Kidney glomerular epithelial cell (primary cell): ENCODE results near the gene NCOA6.
"Not testable (repeated sequence)": the region's sequence is repeated elsewhere in the genome, so short reads cannot be mapped to it uniquely, and the experiment has no call there.

ENCODE experiments used
- DNase-seq: peaks from one replicate; lab custom pipeline; 2025; lab: John Stamatoyannopoulos, UW

Gene NCOA6

DNA sequence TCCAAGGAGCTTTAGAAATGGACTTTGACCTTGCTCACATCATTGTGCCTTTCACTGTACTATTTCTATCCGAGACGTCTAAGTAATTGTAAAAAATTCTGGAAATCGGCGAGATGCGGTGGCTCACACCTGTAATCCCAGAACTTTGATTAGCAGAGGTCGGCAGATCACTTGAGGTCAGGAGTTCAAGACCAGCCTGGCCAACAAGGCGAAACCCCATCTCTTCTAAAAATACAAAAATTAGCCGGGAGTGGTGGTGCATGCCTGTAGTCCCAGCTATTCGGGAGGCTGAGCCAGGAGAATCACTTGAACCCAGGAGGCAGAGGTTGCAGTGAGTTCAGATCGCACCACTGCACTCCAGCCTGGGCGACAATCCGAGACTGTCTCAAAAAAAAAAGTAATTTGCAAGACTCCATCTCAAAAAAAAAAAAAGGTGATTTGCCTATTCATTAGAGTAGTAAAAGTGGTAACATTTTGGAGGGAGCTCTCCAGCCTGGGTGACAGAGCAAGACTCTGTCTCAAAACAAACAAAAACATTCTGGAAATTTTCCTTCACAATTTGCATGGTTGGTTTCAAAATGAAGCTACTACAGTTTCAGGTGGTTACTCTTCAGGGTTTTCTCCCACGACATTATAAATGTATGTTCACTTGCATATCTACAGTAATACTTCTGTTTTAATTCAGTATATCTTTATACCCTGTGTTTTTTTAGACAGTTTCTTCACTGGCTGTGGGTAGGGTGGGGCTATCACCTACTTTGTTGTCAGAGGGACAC is 106.0 kb downstream of the NCOA6 start:
- not testable (repeated sequence) for DNase-seq

DNA sequence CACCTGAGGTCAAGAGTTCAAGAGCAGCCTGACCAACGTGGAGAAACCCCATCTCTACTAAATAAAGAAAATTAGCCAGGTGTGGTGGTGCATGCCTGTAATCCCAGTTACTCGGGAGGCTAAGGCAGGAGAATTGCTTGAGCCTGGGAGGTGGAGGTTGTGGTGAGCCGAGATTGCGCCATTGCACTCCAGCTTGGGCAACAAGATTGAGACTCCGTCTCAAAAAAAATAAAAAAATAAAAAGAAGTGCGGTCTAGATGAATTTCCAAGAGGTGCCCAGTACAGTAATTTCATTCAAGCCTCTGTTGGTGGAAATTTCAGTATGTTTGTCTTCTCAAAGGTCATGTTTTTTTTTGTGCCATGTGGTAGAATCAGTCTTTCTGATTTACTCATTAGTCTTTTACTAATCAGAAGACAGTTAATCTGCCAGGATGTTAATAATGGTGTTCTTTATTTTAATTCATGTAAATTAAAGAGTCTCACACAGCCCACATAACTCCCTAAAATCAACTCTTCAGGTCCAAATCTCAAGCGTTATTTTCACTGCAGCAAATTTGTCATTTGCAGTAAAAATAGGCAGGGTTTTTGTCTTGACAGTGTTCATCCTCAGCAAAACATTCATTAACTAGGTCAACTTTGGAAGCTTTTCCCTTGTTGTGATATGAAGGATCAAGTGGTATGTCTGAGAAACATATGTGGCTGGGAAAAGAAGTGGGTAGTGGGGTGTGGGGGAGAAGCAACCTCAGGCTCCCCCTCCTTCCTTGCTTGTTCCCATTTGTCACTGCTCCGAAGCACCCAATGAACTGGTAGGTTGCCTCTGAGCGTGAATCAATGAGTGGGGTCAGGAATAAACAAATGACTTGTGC is 108.0 kb downstream of the NCOA6 start:
- DNase-seq: no peak

DNA sequence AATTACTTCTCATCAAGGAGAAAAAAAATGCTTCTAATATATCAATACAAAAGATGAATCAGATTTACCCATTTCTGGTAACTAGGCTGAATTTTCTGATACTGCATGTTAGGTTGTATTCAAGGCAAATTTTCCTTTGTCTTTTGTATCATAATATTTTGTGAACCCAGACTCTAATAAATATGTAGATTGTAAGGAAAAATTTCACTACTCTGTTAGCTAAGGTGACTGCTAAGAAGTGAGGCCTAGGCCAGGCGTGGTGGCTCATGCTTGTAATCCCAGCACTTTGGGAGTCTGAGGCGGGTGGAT is 108.6 kb downstream of the NCOA6 start:
- DNase-seq: no peak

DNA sequence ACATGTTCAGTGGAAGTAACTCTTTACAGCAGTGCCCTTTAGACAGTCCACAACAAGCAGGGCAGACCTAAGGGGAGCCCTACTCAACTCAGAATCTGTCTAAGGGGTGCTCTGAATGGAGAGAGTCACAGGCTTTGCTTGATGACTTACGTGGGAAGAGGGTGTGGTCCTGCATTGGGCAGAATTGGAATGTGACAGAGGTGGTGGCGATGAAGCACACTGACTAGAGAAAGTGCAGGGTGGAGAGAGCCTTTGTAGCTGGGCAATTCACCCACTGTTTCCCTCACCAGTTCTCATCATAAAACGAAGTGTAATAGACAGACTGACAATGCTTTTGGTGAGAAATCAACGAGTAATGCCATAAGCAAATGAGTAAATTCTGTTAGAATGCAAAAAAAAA is 110.1 kb downstream of the NCOA6 start:
- no peak for DNase-seq

DNA sequence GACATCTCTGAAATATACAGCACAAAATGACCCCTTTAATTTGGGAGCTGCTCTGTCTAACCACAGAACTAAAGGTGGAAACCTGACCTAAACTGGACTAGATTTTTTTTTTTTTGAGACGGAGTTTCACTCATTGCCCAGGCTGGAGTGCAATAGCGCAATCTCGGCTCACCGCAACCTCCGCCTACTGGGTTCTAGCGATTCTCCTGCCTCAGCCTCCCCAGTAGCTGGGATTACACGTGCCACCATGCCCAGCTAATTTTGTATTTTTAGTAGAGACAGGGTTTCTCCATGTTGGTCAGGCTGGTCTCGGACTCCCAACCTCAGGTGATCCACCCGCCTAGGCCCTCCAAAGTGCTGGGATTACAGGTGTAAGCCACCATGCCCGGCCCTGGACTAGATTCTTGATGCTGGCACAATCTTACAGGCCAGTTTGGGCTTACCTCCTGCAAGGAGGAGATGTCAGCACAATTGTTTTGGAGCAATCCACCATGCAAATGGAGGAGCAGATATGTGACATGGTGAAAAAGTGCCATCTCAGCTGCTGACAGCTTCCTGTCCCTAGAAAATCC is 111.4 kb downstream of the NCOA6 start:
- DNase-seq: not testable (repeated sequence)

DNA sequence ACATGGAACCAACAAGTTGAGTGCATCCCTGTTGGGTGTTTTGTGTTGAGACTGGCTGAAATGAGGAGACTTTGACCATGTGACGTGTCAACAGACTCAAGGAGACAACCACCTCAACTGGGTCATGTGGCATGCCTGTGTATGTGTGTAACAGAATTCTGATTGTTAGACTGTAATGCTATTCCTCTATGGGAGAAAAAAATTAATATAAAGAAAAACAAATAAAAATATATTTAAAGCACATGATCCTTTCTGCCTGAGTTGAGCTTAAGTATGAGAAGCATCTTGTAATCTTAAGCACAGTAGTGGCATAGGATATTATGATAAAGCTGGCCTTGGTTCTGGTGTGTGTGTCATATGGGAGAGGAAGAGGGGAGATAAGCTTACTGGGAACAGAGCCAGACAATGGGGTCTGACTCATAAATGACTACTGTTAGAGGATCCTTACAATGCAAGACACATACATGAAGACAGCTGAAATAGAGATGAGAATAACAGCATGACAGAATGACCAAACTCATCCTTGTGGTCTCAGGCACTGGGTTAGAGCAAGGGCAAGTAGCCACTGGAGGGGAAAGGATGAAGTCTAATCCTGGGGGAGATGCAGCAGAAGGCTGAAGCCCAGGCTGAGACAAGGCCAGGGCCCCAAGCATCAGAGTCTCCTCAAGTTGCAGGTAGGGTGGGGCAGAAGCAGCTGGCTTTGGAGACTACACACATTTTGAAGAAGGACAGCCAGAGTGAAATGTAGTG is 112.1 kb downstream of the NCOA6 start:
- DNase-seq: peak; percentile 97

DNA sequence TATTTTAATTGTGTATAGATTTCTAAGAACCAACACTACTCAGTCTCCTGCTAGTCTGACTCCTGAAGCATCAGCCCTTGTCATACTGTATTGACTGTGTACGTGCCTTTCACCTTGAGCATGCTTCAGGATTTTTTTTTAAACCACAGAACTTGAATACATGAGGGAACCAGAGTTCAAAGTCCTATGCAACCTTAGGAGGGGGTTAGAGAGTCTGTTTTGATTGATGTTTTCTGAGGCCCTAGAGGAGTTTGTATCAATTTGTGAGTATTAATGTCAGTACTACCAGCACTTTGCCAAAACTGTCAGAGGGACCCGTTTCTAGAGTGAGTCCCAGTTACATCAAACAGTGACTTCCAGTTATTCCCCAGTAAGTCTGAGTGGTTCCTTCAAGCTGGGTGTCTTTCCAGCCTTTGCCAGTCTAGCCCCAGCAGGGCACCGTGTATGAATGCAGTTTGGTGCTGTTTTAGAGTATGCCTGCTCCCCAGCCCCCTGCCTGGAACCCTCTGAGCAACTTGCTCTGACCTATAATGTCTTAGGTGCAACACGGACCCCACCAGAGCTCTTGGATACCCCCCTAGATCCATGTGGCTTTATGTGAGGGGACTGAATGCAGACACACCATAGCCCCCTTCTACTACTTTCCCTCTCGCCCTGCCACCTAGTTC is 112.8 kb downstream of the NCOA6 start:
- DNase-seq: no peak

DNA sequence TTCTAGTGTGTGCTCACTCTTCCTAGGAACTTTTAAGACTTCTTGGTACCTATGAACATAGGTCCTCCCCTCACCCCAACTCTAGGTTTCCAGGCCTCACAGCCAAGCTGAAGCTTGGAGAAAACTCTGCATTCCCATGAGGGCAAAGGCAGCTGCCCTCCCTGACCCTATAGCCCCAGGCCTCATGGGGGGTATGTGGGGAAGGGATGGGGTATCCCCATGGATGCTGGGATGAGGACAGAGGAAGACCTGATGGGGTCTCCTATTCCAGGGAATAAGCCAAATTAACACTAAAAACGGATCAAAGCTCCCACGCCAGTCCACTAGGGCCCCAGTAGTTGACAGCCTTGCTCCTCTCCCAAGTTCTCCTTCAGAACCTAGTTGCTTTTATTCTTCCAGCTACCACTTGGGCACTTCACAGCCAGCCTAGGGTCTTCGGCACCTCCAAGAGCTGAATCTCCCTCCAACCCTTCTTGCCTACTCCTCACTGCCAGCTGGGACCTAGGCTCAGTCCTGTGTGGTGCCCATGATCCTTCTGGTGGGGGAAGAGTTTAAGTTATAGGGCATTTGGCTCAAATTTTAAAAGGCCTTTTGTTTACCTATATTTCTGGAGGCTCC is 113.5 kb downstream of the NCOA6 start:
- DNase-seq: no peak

DNA sequence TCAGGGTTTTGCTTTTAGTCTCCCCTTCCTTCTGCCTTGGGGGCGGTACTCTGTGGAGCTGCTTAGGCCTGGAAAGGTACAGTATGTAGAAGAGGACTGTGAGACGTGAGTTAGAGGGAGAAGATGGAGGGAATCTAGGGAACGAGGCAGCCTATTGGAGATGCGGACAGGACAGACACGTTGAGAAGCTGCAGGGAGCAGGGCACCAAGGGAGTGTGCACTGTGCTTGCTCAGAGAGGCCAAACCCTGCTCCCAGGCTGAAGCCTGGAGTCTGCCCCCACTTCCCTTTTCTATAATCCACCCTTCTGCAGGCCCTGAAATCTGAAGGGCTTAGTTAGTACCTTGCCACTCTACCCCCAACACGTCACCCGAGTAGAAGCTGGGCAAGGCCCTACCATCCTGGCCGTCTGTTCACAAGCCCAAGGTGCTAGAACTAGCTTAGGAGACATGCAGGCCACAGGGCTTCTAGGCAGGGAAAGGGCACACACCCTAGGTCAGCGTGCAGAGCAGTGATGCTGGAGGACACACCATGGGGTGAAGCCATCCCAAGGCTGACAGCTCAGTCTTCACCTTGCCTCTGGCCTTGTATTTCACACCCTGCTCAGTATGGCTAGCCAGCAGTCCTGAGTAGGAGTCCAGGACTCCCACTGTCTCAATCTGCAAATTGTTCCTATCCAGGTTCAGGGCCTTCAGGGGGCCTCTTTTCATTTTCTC is 114.4 kb downstream of the NCOA6 start:
- DNase-seq: no peak

DNA sequence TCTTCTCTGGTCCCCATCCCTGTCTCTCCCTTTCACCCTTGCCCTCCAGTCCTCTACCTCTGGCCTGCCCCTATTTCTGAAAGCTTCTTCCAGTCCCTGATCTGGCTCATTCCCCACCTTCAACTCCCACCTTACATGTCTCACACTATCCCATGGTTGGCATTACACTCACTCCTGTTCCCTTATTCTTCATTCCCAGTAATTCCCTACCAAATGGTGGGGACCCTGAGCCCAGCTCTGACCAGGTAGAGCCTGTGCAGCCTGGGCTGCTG is 114.9 kb downstream of the NCOA6 start:
- DNase-seq: no peak

DNA sequence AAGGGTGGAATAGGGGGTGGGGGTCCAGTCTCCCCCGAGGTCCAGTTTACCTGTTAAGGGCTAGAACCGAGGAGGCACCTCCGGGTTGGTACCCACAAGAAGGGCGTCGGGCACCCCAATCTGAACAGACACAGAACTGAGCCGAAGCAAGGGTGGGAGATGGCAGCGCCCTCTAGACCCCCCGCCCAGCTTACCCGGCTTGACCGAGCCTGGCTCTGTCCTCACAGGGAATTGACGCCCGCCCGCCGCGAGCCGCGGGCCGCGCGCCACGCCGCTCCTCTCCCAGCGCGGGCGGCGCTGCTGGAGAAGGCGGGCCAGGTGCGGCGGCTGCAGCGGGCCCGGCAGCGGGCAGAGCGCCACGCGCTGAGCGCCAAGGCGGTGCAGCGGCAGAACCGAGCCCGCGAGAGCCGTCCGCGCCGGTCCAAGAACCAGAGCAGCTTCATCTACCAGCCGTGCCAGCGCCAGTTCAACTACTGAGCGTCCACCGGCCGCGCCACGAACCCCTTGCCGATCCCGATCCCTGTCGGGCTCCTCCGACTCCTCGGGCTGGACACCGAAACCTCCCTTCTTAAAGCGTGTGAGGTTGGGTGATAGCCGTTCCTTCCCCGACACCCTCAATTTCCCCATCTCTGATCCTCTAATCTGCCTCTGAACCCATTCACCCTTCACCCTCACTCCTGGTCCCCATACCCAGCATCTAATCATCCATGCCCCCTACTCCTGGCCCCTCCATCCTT is 115.5 kb downstream of the NCOA6 start:
- no peak for DNase-seq

DNA sequence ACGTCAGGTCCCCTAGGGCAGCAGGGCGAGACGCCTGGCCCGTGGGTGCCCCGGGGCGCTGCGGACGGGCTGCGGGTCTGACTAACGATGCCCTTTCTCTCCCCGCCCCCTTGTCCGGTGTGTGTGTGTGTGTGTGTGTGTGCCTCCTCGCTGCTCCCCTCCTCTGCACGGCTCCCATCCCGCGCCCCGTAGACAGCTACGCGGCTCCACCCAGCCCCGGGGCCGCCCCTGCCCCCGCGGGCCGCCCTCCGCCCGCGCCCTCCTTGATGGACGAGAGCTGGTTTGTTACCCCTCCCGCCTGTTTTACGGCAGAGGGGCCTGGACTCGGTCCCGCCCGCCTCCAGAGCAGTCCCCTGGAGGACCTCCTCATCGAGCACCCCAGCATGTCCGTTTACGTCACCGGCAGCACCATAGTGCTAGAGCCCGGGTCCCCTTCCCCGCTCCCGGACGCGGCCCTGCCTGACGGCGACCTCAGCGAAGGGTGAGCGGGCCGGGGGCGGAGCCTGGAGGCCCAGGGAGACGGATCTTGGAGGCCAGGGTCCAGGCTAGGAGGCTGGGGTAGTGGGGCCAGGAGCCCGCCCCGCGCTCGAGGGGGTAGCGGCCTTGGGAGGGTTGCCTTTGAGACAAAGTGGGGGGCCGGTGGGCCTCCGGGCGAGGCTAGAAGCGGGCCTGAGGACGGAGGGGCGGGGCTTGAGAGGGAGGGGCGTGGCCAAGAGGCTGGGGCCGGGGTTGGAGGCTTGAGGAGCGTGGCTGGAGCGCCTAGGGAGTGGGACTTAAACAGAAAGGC is 116.2 kb downstream of the NCOA6 start:
- peak; percentile 30 for DNase-seq

DNA sequence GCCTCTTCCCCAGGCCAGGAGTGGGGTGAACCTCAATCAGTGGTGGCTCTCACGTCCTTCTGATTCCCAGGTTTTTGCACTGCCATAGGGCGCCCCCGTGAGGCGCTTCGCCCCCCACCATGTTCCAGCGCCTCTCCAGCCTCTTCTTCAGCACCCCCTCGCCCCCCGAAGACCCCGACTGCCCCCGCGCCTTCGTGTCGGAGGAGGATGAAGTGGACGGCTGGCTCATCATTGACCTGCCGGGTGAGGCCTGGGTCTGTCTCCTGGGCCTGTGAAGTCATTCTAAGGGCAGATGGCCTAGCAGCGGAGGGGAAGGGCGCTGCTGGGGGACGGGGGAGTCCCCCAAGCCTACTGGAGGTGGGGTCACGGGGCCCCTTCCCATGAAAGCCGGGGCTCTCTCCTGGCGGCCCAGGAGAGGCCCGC is 116.8 kb downstream of the NCOA6 start:
- no peak for DNase-seq

DNA sequence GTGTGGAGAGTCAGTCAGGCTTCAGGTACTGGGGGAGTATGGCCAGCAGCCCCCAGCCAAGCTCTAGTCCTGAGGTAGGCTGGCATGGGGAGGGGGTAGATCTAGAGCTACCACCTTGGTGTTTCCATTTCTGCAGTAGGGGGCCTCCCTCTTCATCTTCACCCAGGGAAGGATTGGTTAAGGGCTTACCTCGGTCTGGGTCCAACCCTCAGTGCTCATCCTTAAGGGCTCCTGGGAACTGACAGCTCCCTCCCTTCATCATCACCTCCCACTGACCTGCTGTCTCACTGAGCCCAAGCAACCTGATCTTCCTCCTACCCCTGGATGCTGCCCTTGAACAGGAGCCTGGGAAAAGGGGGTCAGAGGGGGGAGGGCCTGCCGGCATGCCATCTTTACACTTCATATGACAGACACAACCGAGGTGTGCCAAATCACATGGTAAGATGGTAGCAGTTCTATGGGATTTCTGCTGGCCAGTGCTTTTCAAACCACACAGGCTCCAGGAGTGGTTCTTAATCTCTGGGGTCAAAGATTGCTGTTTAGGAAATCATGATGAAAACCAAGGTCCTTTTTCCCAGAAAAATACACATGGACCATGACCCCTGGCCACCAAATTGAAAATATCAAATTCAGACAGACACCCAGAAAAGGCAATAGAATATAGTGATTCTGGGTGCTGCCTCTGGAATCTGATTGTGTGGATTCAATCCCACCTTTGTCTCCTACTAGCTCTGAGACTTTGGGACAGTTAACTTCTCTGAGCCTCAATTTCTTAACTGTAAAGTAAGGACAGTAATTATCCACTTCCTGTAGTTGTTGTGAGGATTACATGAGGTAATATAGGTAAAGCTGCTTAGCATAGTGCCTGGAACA is 118.3 kb downstream of the NCOA6 start:
- no peak for DNase-seq

DNA sequence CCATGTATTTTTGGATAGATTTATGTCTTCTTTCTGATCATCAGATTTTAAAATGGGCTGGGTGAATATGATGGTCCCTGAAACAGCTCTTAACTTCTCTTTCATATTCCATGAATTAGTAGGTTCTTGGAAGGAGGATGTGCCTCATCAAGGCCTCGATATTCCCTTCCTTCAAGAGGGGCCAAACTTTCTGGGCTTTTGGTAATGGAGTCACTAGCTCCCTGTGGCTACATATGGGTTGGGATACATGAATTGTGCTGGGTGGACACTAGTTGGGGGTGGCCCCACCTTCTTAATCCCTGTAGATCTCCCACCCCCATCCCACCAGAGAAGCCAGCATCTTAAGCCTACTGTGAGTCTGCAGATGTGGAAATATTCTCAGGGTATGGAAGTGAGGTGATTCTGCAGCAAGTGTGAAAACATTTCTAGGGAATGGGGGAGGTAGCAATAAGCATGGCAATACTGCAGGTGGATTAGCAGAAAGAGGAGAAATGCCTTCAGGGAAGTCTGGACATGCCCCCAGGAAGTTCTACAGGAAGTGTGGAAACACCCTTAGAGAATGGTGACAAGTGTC is 119.1 kb downstream of the NCOA6 start:
- no peak for DNase-seq

DNA sequence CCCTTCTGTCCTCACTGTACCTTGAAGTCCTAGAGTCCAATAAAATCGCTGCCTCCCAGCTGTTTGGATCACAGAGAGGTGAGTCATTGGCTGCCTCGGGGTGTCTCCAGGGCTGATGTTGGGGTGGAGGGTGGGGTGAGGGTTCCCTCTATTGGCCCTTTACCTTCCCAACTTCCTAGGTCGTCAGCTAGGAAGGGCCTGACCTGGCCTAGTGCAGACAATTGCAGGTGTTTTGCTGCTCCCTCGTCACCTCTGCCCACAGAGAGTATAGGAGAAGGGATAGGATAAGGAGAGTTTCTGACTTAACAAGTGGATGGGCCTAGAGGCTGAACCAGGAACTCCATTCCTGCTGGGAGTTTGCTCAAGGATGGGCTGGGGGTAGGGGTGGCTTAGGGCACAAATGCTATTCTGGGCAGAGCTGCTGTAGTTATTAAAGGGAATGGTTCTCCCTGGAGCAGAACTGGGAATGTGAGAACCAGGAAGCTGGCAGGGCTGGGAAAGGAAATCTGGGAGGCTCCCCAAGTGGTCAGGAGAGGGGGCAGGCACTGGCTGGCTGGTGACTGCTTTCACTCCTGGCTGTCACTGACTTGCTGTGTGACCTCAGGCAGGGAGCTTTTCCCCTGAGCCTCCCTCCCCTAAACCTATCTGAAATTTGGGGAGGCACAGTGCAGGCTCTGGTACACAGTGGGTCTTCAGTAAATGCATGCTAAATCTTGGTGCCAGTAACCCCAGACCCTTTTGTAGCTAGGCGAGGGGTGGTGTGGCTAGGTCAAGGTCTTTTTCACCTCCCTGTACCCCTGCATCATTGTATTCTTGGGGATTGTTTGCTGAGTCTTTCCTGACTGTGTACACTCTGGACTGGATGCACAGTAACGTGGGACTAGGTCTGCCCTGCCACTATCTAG is 119.8 kb downstream of the NCOA6 start:
- no peak for DNase-seq

DNA sequence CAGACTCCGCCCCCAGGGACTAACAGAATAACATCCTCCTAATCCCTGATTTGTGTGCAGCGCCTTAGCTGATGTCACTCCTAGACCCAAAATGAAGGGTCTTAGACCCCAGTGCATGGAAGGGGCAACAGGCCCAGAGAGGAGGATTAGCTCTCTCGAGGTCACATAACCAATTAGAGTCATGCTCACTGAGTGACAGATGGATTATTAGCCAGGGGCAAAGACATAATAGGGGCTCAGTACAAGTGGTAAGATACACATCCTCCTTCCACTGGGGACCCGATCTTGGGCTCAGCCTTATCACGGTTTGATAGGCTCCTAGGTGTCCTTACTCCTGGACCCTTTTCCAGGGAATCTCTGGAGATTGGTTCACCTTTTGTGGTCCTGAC is 120.4 kb downstream of the NCOA6 start:
- no peak for DNase-seq
